ENCODE data around the gene LEAP2. TPM values are rescaled to one million over a fixed set of nuclear protein-coding genes. Genes with fewer than 3 reads are reported as not detected.

LEAP2 gene
- polyA plus RNA-seq, 1 of the 3 experiments (the other 2 are of a cell fraction), result 0.64 TPM

- TF ChIP-seq MAX (IDR thresholded peaks at IDR 0.05; ENCODE audit: low read depth) (no peak), MEF2A (IDR thresholded peaks at IDR 0.05; ENCODE audit: borderline replicate concordance, low read depth) (no peak), ZBTB33 (IDR thresholded peaks at IDR 0.05; ENCODE audit: borderline replicate concordance, low read depth) (no peak), POLR2AphosphoS5 (IDR thresholded peaks at IDR 0.05; ENCODE audit: low read depth, low read length) (no peak)
These were observed 45.4 kb upstream of the LEAP2 start (continued) for GRCh38 chr5:132827943-132828673.

- CTCF ChIA-PET, result interaction anchor here (0.6 to 8.7 kb wide), 27 partner anchors 9 to 631 kb away, joined by 3 to 105 read pairs (median 6); partner anchors contain the start of genes CCNI2, GDF9, SOWAHA and UQCRQ
- WGBS (ENCODE audit: low lambda C conversion rate), result 93% methylated on average over 4 of the region's 4 CpGs
- DNase-seq, result no peak
- H3K9me3 ChIP-seq, result no peaks in the 10 kb centered on the region
- H3K9ac ChIP-seq, result no peak overlapping the region
- no peaks in the 10 kb centered on the region for H4K20me1 ChIP-seq (ENCODE audit: insufficient read depth)
- H3K4me1 ChIP-seq (ENCODE audit: control insufficient read depth in 1 of 2, insufficient read depth in 2 of 2, low read depth in 1 of 2, low read length in 1 of 2), result peaks cover 0 to 5% of the 10 kb centered on the region in 2 experiments; a peak in 1 of 4 replicates
- no peaks in the 10 kb centered on the region for H3K79me2 ChIP-seq (ENCODE audit: insufficient read depth)
- POLR2A ChIA-PET, result interaction anchor here (0.6 kb wide), 1 partner anchor 13 kb away, joined by 3 read pairs; no protein-coding TSS in a partner anchor
- no peaks in the 10 kb centered on the region for H3F3A ChIP-seq (replicated peaks; ENCODE audit: insufficient read depth)
- no peaks in the 10 kb centered on the region for H3K9me2 ChIP-seq
- no peaks in the 10 kb centered on the region for H3K27me3 ChIP-seq (ENCODE audit: insufficient read depth)
- H2AFZ ChIP-seq (ENCODE audit: low read depth), result no peak overlapping the region
- H3K4me2 ChIP-seq, result no peak overlapping the region
- TF ChIP-seq EZH2phosphoT487 (IDR thresholded peaks at IDR 0.05; ENCODE audit: borderline replicate concordance, low read depth) (no peak), FOXJ3 (CRISPR knock-in tag; IDR thresholded peaks at IDR 0.05) (no peak), JUND (IDR thresholded peaks at IDR 0.05) (no peak), RAD21 (IDR thresholded peaks at IDR 0.05; ENCODE audit: low read length) (no peak), FOXM1 (IDR thresholded peaks at IDR 0.05; ENCODE audit: low read depth) (no peak), MAX (IDR thresholded peaks at IDR 0.05; ENCODE audit: low read depth) (no peak), RCOR1 (IDR thresholded peaks at IDR 0.05; ENCODE audit: low read length) (no peak), MXI1 (IDR thresholded peaks at IDR 0.05; ENCODE audit: low read depth, low read length) (no peak), GABPA (IDR thresholded peaks at IDR 0.05; ENCODE audit: low read depth) (no peak), CTCF (IDR thresholded peaks at IDR 0.05) (no peak), NFIC (IDR thresholded peaks at IDR 0.05; ENCODE audit: borderline replicate concordance) (no peak), YY1 (IDR thresholded peaks at IDR 0.05; ENCODE audit: low read depth) (no peak), CHD2 (IDR thresholded peaks at IDR 0.05; ENCODE audit: low read length, partially characterized antibody) (no peak), USF1 (IDR thresholded peaks at IDR 0.05; ENCODE audit: borderline replicate concordance, low read depth) (no peak), RXRA (IDR thresholded peaks at IDR 0.05; ENCODE audit: borderline replicate concordance, low read depth) (no peak), PBX3 (IDR thresholded peaks at IDR 0.05) (no peak), MEF2A (IDR thresholded peaks at IDR 0.05; ENCODE audit: borderline replicate concordance, low read depth) (no peak), ELF1 (IDR thresholded peaks at IDR 0.05) (no peak), SMC3 (IDR thresholded peaks at IDR 0.05; ENCODE audit: low read depth, low read length) (no peak), USF2 (IDR thresholded peaks at IDR 0.05; ENCODE audit: borderline replicate concordance, low read depth, low read length) (no peak)
- no peaks in the 10 kb centered on the region for H3K36me3 ChIP-seq (replicated peaks in 1 of 2; ENCODE audit: control insufficient read depth in 1 of 2, insufficient read depth in 2 of 2, low read length in 1 of 2)
- H3K27ac ChIP-seq (ENCODE audit: low read depth in 2 of 2, low read length in 1 of 2), result no peak overlapping the region
- H3K4me3 ChIP-seq (ENCODE audit: low read depth in 2 of 2, low read length in 1 of 2), result no peak overlapping the region
These were observed 44.5 kb upstream of the LEAP2 start for GRCh38 chr5:132828846-132829494.
